ENCODE data around the gene GSN.

GRCh38 chr9:121277026-121277425, 9.1 kb downstream of the GSN start:
- TF ChIP-seq, protein P1, sequence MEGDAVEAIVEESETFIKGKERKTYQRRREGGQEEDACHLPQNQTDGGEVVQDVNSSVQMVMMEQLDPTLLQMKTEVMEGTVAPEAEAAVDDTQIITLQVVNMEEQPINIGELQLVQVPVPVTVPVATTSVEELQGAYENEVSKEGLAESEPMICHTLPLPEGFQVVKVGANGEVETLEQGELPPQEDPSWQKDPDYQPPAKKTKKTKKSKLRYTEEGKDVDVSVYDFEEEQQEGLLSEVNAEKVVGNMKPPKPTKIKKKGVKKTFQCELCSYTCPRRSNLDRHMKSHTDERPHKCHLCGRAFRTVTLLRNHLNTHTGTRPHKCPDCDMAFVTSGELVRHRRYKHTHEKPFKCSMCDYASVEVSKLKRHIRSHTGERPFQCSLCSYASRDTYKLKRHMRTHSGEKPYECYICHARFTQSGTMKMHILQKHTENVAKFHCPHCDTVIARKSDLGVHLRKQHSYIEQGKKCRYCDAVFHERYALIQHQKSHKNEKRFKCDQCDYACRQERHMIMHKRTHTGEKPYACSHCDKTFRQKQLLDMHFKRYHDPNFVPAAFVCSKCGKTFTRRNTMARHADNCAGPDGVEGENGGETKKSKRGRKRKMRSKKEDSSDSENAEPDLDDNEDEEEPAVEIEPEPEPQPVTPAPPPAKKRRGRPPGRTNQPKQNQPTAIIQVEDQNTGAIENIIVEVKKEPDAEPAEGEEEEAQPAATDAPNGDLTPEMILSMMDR (IDR thresholded peaks at IDR 0.05) = no peak
- TF ChIP-seq POLR2A (IDR thresholded peaks at IDR 0.05) = no peak

Data from vagina (tissue), 2 donors.